ENCODE data around the gene SLCO1B1. TPM values are rescaled to one million over a fixed set of nuclear protein-coding genes. Genes with fewer than 3 reads are reported as not detected.

Gene SLCO1B1
- polyA plus RNA-seq, 1 of the 3 experiments (the other 2 are of a cell fraction) = not detected

GRCh38 chr12:21111732-21112131 lies 19.3 kb upstream of the SLCO1B1 start:
- Histone ChIP-seq H3F3A (replicated peaks; ENCODE audit: insufficient read depth) (no peaks in the 10 kb centered on the region), H3K27me3 (ENCODE audit: insufficient read depth) (no peaks in the 10 kb centered on the region; the same call in 1 of the 2 replicates), H3K27ac (ENCODE audit: low read depth in 2 of 2, low read length in 1 of 2) (no peak overlapping the region), H3K4me3 (ENCODE audit: low read depth in 2 of 2, low read length in 1 of 2) (no peak overlapping the region), H4K20me1 (ENCODE audit: insufficient read depth) (no peaks in the 10 kb centered on the region), H2AFZ (ENCODE audit: low read depth) (no peak overlapping the region), H3K36me3 (replicated peaks in 1 of 2; ENCODE audit: control insufficient read depth in 1 of 2, insufficient read depth in 2 of 2, low read length in 1 of 2) (no peaks in the 10 kb centered on the region), H3K79me2 (ENCODE audit: insufficient read depth) (no peaks in the 10 kb centered on the region), H3K9me3 (no peaks in the 10 kb centered on the region), H3K4me2 (no peak overlapping the region), H3K4me1 (ENCODE audit: control insufficient read depth in 1 of 2, insufficient read depth in 2 of 2, low read depth in 1 of 2, low read length in 1 of 2) (no peaks in the 10 kb centered on the region), H3K9ac (no peak overlapping the region), H3K9me2 (no peaks in the 10 kb centered on the region)
- WGBS (ENCODE audit: low lambda C conversion rate) = 15% methylated on average over 4 of the region's 4 CpGs
- ChIA-PET CTCF (no interaction called here), POLR2A (no interaction called here)
- no peak for DNase-seq
- no peak for TF ChIP-seq EZH2phosphoT487 (IDR thresholded peaks at IDR 0.05; ENCODE audit: borderline replicate concordance, low read depth)
- no peak for TF ChIP-seq ZBTB33 (IDR thresholded peaks at IDR 0.05; ENCODE audit: borderline replicate concordance, low read depth)
- no peak for TF ChIP-seq USF2 (IDR thresholded peaks at IDR 0.05; ENCODE audit: borderline replicate concordance, low read depth, low read length)
- no peak for TF ChIP-seq RXRA (IDR thresholded peaks at IDR 0.05; ENCODE audit: borderline replicate concordance, low read depth)
- no peak for TF ChIP-seq FOXJ3 (CRISPR knock-in tag; IDR thresholded peaks at IDR 0.05)
- no peak for TF ChIP-seq FOXM1 (IDR thresholded peaks at IDR 0.05; ENCODE audit: low read depth)
- no peak for TF ChIP-seq MEF2A (IDR thresholded peaks at IDR 0.05; ENCODE audit: borderline replicate concordance, low read depth)
- TF ChIP-seq NRF1 (IDR thresholded peaks at IDR 0.05; ENCODE audit: low read depth, low read length) = no peak
- no peak for TF ChIP-seq TCF12 (IDR thresholded peaks at IDR 0.05)
- TF ChIP-seq GABPA (IDR thresholded peaks at IDR 0.05; ENCODE audit: low read depth) = no peak
- TF ChIP-seq SIN3A (IDR thresholded peaks at IDR 0.05; ENCODE audit: borderline replicate concordance, low read depth, low read length) = no peak
- no peak for TF ChIP-seq TEAD4 (IDR thresholded peaks at IDR 0.05; ENCODE audit: borderline replicate concordance, insufficient read depth)
- TF ChIP-seq IRF3 (IDR thresholded peaks at IDR 0.05; ENCODE audit: low read depth, low read length) = no peak
- no peak for TF ChIP-seq PBX3 (IDR thresholded peaks at IDR 0.05)
- no peak for TF ChIP-seq JUND (IDR thresholded peaks at IDR 0.05)
- TF ChIP-seq RCOR1 (IDR thresholded peaks at IDR 0.05; ENCODE audit: low read length) = no peak
- no peak for TF ChIP-seq CTCF (IDR thresholded peaks at IDR 0.05)
- no peak for TF ChIP-seq MXI1 (IDR thresholded peaks at IDR 0.05; ENCODE audit: low read depth, low read length)
- TF ChIP-seq NFIC (IDR thresholded peaks at IDR 0.05; ENCODE audit: borderline replicate concordance) = no peak

Data from SK-N-SH (cell line).